A673 (cell line): ENCODE results near the gene TMEM17. TPM values are rescaled to one million over a fixed set of nuclear protein-coding genes. Genes with fewer than 3 reads are reported as not detected.

Experiments used
- BruUV-seq: library from RNA; stranded (reverse); fragments of 400-500 nt; replicated peaks from 2 replicates; lab custom pipeline; 2021; lab: Mats Ljungman, UMichigan
- CTCF ChIA-PET: fragments of 300-600 bp; sonication (Branson Sonifier 250); formaldehyde crosslinking; loops from one replicate; lab custom pipeline; 2022; ENCODE audit warnings: antibody characterized with exemption; lab: Charles Lee
- POLR2A ChIA-PET: fragments of 300-600 bp; sonication (Branson Sonifier 250); formaldehyde crosslinking; loops from one replicate; lab custom pipeline; 2022; ENCODE audit warnings: antibody characterized with exemption; ENCODE audit not compliant: low non-redundant PET; lab: Charles Lee
- DNase-seq: peaks from one replicate; pipeline ENCODE4 v3.0.0-alpha.2; 2015; ENCODE audit warnings: low spot score
- H3K27ac ChIP-seq: fragments of 200-600 bp; sonication (generic); 2 replicates; pipeline ENCODE4 v1.5.1; 2016; ENCODE audit warnings: mixed run types, low read depth, mild to moderate bottlenecking, mixed read lengths, antibody characterized with exemption, low read length; ENCODE audit not compliant: poor library complexity, severe bottlenecking
- H3K27me3 ChIP-seq: fragments of 200-600 bp; sonication (generic); replicated peaks from 2 replicates; pipeline ENCODE4 v1.6.1; 2017; ENCODE audit warnings: mixed run types, low read depth, mild to moderate bottlenecking, mixed read lengths, antibody characterized with exemption, low read length; ENCODE audit not compliant: insufficient read depth, poor library complexity
- H3K36me3 ChIP-seq: fragments of 200-600 bp; sonication (generic); 2 replicates; pipeline ENCODE4 v1.6.1; 2016; ENCODE audit warnings: mixed run types, mild to moderate bottlenecking, mixed read lengths, antibody characterized with exemption, low read length; ENCODE audit not compliant: insufficient read depth, poor library complexity, severe bottlenecking
- H3K4me1 ChIP-seq: fragments of 200-600 bp; sonication (generic); 2 replicates; pipeline ENCODE4 v1.6.1; 2017; ENCODE audit warnings: mixed run types, mild to moderate bottlenecking, mixed read lengths, antibody characterized with exemption, low read length; ENCODE audit not compliant: insufficient read depth, poor library complexity, severe bottlenecking
- H3K4me3 ChIP-seq: fragments of 200-600 bp; sonication (generic); 2 replicates; pipeline ENCODE4 v1.5.1; 2016; ENCODE audit warnings: low read depth, mixed run types, mild to moderate bottlenecking, mixed read lengths, low read length; ENCODE audit not compliant: poor library complexity, severe bottlenecking
- H3K9me3 ChIP-seq: fragments of 200-600 bp; sonication (generic); 2 replicates; pipeline ENCODE4 v1.6.1; 2016; ENCODE audit warnings: mixed run types, low read depth, mild to moderate bottlenecking, mixed read lengths, antibody characterized with exemption, low read length; ENCODE audit not compliant: poor library complexity, severe bottlenecking
- EZH2 ChIP-seq: fragments of 200-600 bp; sonication (generic); IDR thresholded peaks from 2 replicates; pipeline ENCODE4 v1.6.1; 2017; ENCODE audit warnings: borderline replicate concordance, low read depth, mild to moderate bottlenecking, mixed read lengths, antibody characterized with exemption, low read length; ENCODE audit not compliant: poor library complexity, severe bottlenecking
- intact Hi-C: fragments of 100-400 bp; cut with micrococcal nuclease; formaldehyde crosslinking; loops from one replicate; pipeline ENCODE4 v1.10.0; 2022; ENCODE audit not compliant: unreplicated experiment
- total RNA-seq: library from RNA; stranded (reverse); gene quantifications from 2 replicates; pipeline ENCODE4 v1.2.3, GENCODE V29; 2021
- TF ChIP-seq, protein P1 (sequence below): fragments of 300-800, 200-600 bp; sonication (generic); conservative IDR thresholded peaks from 2 replicates; pipeline ENCODE4 v1.5.1; 2017; ENCODE audit warnings: low read depth, mild to moderate bottlenecking, antibody characterized with exemption, low read length, moderate library complexity, mixed read lengths

The TMEM17 gene
- total RNA-seq, 1 experiment from 2014 or later = 1.5 TPM

DNA sequence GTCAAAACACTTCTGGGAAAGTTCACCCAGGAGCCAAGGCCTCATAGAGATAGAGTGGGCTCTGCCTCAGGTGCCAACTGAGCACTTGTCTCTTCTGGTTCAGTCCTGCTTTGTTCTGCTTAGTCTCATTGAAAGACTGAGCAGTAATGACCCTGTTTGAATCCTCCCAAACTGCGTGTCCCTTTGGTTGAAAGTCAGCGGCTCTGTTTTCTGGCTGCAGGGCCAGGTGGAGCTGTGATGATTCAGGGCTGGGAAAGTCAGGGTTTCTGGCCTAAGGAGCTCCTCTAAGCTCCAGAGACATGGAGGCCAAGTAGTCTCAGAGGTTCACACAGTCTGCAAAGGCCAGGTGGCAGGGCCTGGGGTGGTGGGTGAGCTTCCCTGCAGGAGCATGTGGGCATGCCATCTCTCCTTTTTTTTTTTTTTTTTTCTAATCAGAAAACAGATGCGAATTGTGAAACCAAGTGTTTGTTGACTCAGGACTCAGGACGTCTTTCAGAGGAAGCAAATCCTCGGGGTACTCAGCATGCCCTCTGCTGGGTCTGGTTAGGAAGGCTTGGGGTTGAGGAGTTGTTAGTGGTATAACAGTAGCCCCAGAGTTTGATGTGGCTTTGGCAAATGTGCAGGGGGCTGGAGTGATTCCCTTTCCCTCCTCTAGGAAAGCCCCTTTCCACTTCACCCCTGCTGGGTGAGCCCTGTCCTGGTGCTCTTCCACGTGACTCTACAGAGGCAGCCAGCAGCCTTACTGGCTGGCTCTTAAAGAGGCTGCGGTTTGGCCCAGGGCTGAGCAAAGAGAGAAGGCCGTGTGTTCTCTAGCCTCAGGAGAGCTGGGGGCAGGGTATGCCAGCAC, 38.3 kb downstream of the TMEM17 start:
- BruUV-seq = no TSS peak
- no peak for DNase-seq
- ChIA-PET POLR2A (no interaction called here), CTCF (no interaction called here)
- Histone ChIP-seq H3K27me3 (no peaks in the 10 kb centered on the region), H3K4me3 (no peak overlapping the region), H3K36me3 (no peaks in the 10 kb centered on the region), H3K9me3 (no peaks in the 10 kb centered on the region), H3K27ac (no peak overlapping the region), H3K4me1 (no peaks in the 10 kb centered on the region)
- TF ChIP-seq, protein P1, sequence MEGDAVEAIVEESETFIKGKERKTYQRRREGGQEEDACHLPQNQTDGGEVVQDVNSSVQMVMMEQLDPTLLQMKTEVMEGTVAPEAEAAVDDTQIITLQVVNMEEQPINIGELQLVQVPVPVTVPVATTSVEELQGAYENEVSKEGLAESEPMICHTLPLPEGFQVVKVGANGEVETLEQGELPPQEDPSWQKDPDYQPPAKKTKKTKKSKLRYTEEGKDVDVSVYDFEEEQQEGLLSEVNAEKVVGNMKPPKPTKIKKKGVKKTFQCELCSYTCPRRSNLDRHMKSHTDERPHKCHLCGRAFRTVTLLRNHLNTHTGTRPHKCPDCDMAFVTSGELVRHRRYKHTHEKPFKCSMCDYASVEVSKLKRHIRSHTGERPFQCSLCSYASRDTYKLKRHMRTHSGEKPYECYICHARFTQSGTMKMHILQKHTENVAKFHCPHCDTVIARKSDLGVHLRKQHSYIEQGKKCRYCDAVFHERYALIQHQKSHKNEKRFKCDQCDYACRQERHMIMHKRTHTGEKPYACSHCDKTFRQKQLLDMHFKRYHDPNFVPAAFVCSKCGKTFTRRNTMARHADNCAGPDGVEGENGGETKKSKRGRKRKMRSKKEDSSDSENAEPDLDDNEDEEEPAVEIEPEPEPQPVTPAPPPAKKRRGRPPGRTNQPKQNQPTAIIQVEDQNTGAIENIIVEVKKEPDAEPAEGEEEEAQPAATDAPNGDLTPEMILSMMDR = no peak
- TF ChIP-seq EZH2 = no peak
- intact Hi-C loops = loop anchor here (10.0 kb wide), 1 partner anchor 557 kb away; no protein-coding TSS in a partner anchor

DNA sequence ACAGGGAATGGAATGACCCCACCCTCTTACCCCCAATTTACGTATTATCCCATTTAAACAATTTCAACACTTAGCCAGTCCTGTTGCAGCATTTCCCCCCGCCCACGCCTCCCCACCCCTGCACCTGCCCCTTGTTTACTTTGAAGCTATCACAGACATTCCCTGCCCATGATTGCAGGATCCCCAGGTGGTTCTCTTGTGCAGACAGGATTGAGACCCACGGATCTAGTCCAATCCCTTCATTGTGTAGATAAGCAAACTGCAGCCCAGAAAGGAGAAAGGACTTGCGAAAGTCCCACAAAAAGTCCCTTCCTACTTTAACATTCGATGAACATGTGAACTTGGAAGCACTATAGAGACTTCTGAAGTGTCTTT, 38.9 kb downstream of the TMEM17 start:
- no peak for DNase-seq
- Histone ChIP-seq H3K27me3 (no peaks in the 10 kb centered on the region), H3K27ac (no peak overlapping the region), H3K4me1 (no peaks in the 10 kb centered on the region), H3K36me3 (no peaks in the 10 kb centered on the region), H3K9me3 (no peaks in the 10 kb centered on the region), H3K4me3 (no peak overlapping the region)
- POLR2A ChIA-PET = no interaction called here
- intact Hi-C loops = loop anchor here (10.0 kb wide), 1 partner anchor 558 kb away; no protein-coding TSS in a partner anchor
- no TSS peak for BruUV-seq
- TF ChIP-seq EZH2 = no peak
- CTCF ChIA-PET = no interaction called here

DNA sequence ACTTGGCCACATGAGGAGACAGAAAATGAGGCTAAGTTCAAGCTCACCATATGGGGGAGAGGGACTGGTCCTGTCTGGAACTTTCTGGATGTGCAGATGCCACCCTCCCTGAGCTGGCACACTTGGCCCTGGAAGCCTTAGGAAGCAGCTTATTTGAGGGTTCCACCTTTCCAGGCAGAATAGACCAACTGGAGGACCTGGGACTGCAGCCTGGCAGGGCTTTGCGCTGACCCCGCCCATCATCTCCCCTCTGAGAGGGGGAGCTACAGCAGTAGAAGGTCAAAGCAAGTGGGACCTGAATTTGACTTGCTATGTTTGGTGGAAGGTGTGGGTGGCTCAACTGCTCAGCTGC, 39.5 kb downstream of the TMEM17 start:
- H3K27ac ChIP-seq = no peak overlapping the region
- ChIA-PET CTCF (no interaction called here), POLR2A (no interaction called here)
- H3K27me3 ChIP-seq = no peaks in the 10 kb centered on the region
- H3K9me3 ChIP-seq = no peaks in the 10 kb centered on the region
- DNase-seq = no peak
- no peaks in the 10 kb centered on the region for H3K36me3 ChIP-seq
- no peaks in the 10 kb centered on the region for H3K4me1 ChIP-seq
- no peak for TF ChIP-seq EZH2
- TF ChIP-seq, protein P1 = no peak
- intact Hi-C loops = loop anchor here (10.0 kb wide), 1 partner anchor 558 kb away; no protein-coding TSS in a partner anchor
- BruUV-seq = no TSS peak
- H3K4me3 ChIP-seq = no peak overlapping the region
